DMS114 treated with DMSO at 0.1 percent for 48 hours (cell line): ENCODE measurements around the gene IQSEC3.
"Not testable (repeated sequence)": the region's sequence is repeated elsewhere in the genome, so short reads cannot be mapped to it uniquely, and the experiment has no call there.

Source experiments
- DNase-seq: peaks from one replicate; lab custom pipeline; 2025; ENCODE audit not compliant: unreplicated experiment; lab: John Stamatoyannopoulos, UW

IQSEC3 gene

DNA sequence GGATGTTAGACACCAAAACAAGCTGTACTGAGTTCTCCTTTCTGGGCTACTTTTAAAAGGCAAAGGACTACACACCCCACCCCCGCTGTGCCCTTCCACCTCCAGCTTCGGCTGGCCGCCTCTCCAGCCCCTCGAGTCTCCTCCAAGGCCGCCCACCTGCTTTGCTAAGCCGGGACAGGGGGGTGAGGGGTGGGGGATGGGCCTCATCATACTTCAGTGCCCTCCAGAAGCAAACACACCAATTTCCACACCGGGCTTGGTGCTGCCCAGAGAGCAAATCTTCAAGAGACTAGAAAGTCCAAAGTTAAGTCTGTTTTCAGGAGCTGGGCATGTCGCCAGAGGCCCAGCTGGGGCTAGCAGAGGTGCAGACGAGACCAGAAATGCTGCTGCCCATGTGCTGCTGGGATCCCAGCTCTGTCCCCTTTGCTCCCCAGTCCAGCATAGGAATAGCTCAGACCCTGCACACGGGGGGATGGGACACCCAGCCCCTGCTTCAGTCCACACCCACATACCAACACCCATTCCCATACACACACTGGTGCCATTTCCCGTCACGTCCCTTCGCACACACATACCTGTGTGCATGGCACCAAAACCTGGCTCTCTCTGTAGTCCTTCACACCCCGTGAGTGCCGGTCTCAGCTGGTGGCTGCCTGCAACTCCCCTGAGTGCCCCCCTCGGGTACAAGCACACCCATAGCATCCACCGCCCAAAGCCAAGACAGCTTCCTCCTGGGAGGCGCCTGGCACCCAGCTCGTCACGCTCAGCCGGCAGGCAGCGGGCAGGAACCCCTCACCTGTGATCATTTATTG lies 146.4 kb downstream of the IQSEC3 start:
- DNase-seq = no peak

DNA sequence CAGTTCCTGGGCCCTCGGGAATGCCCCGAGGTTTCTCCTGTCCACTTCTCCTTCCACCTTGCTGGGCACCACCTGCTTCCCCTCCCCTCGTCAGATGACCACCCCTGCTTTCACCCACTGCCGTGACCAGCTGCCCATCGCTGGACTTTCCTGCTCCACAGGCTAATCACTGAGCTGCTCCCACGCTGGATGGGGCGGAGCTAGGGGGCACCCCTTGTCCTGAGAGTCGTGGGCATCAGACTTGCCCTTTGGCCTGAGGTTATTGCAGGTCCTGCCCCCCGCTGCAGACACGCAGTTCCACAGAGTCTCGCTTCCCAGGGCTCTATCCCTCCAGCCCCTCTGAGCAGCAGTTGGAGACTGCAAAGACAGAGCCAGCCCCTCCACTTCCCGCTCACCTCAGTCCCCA lies 147.0 kb downstream of the IQSEC3 start:
- DNase-seq = no peak

DNA sequence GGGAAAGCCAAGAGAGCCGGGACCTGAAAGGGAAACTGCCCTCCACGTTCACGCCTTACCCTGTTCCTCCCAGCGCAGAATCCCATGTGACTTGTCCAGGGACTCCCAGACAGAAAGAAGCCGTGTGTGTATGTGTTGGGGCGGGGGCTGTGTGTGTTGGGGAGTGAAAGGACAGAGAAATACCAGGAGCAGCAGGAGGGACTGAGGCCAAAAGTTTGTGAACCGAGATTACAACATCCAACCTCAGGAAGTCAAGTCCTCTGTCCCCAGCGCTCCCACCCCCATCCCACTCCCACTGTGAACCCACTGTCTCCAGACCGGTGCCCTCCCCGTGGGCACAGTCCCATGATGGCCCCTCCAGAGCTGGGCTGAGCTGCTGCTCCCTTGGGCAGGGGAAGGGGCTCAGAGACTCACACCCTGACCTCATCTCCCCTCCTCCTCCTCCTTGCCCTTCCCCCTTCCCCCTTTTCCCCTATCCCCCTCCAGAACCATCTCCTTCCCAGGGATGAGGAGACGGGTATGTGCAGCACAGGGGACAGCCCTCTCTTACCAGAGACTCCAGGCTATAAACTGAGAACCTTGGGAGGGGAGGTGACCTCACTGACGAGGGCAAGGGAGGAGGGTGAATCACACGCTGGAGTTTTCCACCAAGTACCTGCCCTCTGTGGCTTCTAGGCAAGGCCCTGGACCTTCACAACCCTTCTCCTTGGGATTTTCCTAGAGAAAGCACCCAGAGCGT lies 147.6 kb downstream of the IQSEC3 start, which contains the start of gene SLC6A12:
SLC6A12 (minus strand) TSS at position 155 of the 739 bp plus-strand sequence. CDS start 4,171 bp downstream, outside the sequence.
- DNase-seq = no peak

DNA sequence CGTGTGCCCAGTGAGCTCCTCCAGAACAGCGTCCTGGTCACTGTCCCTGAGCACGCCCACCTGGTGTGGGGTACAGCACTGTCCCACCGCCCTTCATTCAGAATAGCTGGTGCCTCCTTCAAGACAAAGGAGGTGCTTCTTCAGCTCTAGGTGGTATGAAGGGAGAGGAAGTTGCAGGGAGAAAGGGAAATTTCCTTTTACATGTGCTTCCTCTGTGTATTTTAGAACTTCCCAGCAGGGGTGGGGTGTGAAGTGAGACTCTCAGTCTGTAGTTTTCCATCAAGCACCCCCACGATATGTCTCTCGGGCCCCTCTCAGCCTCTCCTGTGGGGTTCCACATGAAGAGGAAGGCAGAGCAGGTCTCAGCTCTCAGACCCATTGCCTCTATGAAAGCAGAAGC lies 148.5 kb downstream of the IQSEC3 start:
- no peak for DNase-seq

DNA sequence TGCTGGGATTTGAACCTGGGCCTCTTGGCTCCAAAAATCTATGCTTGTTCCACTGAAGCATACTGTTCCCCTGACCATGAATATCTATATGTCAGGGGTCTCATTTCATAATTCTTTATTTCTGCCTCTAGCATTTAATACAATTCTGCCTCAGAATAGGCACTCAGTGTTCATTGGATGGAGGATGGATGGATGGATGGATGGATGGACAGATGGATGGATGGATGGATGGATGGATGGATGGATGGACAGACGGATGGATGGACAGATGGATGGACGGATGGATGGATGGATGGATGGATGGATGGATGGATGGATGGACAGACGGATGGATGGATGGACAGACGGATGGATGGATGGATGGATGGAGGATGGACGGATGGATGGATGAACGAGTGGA lies 150.5 kb downstream of the IQSEC3 start:
- DNase-seq = not testable (repeated sequence)

DNA sequence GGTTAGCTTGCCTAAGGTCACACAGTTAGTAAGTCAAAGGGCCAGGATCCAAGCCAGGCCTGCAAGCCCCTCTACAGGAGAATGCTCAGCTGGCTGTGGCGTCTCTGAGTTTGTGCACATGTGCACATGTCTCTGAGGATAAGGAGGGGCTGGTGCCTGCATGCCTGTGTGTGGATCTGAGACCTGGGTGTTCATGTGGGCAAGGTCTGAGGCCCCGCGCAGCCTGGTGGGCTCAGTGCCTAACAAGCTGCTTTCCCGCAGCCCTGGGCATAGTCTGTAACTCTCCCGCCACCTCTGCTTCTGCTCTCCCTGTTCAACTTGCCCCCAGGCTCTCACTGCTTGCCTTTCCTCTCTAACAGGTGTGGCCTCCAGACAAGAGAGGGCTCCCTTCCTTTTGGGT lies 151.7 kb downstream of the IQSEC3 start:
- DNase-seq = no peak

DNA sequence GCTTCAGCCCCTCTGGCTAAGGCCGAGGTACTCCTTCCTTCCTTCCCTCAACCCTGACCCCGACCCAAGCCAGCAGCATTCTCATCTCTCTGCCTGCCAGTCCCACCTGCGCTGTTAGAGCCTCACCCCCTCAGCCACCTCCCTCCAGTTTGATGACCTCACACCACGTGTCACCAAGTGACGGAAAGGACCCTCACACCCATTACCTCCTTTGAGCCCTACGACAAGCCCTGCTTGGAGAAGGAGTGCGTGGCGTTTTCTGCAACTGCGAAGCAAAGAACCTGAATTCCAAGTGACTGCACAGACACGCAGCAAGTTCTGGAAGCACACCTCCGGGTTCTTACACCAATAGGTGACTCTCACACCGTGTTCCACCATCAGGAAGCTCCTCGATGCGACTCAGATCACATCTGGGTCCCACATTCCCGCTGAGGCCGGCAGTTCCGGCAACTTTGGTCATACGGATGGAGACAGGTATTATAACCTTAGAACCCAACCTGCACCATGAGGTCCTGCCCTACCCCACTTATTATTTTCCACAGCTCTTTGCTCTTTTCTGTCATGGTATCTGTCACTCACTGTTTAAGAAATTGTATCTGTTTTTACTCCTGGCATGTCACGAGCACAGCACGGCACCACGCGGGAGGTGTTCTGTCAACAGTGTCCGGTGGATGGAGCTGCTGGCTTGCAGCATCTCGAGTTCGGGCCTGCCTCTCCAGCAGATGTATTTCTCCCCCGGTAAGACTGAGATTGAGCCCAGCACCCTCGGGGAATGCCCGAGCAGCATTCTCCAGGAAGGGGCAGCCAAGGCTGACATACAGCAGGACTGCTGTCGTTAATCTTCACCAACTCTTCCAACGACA lies 152.4 kb downstream of the IQSEC3 start:
- DNase-seq = no peak

DNA sequence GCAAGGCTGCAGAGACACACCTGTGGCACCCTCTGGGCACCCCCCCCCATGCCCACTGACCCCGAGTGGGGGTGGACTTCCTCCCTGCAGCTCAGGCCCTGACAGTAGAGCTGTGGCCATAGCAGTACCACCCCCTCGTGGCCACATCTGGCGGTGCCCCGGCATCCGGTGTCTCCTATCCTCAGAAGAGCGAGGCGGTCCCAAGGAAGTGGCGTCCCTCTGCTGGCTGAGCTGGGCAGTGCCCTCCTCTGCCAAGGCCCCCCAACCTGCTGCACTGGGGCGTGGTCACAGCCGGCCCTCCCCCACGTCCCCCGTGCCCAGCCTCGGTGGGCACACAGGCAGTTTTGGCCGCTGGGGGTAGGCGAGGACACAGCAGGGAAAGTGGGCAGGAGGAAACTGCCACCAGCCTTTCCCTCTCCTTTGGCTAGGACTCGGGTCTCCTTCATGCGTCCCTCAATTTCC lies 153.4 kb downstream of the IQSEC3 start:
- DNase-seq = peak; percentile 32

DNA sequence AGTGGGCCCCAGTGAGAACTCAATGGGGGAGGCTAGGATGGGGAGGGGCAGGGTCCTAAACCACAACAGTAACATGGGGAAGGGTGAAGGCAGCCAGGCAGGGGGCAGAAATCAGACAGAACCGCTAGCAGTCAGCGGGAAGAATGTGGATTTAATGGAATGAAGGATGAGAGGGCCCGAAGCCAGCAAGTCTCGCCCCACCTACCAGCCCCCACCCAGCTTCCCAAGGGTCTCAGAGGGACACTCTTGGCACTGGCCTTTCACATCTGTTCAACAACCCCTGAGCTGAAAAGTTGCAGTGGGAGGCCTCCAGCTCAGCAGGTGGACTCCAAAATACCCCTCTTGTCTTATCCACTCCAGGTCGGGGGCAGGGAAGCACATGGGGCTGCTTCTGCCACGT lies 153.9 kb downstream of the IQSEC3 start:
- DNase-seq = no peak

DNA sequence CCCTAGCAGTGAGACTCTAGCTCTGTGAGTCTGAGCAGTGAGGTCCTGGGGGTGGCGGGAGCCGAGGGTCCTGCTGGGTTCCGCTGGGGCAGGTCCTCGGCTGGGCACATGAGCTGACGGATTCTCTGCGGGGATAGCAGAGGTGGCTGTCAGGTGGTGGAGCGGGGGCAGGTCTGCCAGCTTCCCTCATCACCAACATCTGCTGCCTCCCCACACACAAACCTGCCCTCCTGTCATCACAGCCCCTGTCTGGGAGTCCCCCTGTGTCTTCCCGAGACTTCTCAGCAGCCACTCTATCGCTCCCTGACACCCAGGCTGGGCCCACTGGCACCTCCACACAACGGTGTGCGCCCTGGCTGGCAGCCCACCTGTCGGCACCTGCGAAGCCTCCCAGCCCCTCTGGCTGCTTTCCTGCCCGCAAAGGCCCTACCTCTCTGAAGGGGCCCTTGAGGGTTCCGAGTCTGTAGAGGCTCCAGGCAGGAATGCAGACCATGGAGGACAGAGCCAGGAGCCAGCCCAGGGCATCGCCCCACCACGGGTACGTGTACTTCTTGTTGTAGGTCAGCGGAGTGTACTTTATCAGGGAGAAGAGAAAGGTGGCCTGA lies 154.5 kb downstream of the IQSEC3 start:
- no peak for DNase-seq

DNA sequence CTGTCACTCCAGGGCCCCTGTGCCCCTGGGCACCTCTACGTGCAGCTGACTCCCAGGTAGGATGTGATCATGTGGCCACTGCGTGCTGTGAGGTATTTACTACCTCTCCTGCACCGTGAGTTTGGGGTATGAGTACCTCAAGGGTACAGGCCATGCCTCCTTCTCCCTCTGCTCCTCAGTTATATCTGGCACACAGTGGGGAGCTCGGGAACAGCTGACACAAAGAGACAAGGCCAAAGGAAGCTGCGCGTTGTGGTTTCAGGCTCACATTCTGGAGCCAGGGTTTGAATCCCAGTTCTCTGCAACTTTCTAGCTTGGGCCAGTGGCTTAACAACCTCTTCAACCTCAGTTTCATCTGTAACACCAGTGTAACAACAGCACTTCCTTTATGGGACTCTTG lies 155.2 kb downstream of the IQSEC3 start:
- DNase-seq = no peak

DNA sequence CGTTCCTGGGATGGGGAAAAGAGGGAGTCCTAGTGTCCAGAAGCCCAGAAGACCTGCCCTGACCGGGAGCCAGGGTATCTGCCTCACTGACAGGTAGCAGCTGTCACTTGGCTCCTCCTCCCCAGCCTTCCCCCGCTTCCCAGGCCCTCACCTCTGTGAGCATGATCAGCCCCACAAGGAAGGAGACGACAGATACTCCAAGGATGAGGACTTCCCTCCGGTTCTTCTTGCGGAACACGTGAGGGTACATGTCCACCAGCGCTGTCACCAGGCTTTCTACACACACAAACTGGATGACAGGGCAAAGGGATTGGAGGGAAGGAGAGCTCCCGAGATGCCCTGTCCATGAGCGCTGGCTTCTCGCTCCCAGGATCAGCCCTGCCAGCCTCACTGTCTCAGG lies 157.3 kb downstream of the IQSEC3 start:
- DNase-seq = no peak

DNA sequence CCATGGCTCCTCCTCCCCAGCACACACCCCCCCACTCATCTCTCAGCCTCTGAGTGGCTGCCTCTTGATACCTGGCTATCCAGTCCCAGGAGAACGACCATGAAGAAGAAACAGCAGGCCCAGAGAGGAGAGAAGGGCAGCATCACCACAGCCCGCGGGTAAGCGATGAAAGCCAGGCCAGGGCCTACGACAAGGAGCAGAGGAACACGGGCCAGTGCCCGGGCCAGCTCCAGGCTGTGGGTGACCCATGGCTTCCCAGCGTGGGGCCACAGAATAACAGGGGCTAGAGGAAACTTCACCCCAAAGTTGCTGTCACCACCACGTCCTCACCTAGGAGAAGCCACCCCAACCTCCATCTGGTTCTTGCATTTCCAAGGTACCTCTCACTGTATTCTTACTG lies 157.8 kb downstream of the IQSEC3 start:
- no peak for DNase-seq

DNA sequence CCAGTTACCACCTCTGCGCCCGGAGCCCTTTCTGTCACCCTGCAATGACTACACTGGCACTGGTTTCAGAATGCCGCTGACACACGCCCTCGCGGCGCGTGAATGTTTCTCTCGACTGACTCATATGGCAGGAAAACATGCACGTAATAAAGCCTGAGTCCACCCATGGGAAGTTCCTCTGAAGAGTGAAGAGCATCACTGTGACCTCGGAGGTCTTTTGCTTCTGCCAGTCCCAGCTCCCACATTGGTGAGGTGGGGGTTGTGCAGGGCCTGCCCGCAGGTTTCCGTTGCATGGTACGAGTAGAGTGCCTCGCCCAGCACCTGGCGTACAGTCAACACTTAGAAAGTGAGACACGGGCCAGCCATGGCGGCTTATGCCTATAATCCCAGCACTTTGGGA lies 158.4 kb downstream of the IQSEC3 start:
- DNase-seq = no peak

DNA sequence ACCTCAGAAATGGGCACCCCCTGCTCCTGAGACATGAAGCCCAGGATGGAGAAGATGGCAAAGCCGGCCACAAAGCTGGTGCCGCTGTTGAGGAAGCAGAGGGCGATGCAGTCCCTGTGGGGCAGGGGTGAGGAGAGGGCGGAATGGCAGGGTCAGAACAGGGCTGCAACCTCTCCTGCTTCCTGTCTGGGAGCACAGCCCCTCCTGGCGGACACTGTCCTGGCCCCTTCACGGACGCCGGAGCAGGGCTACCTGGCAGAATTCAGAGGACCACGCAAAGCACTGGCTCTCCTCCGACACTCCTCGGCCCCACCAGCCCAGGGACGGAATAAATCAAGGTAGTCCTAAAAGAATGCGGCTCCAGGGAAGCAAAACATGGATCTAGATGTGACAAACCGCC lies 159.8 kb downstream of the IQSEC3 start:
- no peak for DNase-seq

DNA sequence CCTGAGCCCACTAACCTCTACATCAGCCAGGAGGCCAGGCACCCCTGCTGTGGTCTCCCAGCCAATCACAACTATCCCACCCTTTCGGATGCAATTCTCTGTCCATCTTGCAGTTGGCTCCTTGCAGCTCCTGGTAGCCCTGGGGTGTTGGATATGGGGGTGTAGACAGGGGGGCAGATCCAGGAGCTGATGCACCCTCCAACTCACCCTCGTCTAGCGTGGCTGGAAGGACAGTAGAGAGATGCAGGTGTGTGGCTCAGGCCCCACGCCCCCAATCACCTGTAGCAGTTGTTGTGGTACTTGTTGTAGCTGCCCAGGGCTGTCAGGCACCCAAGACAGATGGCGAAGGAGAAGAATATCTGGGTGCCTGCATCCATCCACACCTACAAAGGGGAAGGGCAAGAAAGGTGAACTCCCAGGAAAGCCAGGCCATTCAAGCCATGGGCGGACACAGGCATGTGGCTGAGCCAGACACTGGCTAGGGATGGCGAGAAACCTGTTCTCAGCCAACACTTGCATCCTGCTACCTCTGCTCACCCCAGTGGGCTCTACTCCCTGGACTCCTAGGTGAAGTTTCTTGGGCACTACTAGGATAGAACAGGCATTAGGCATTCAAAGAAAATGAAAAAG lies 160.8 kb downstream of the IQSEC3 start:
- no peak for DNase-seq
